Trophoblast cell (in vitro differentiated cells and primary cell): ENCODE results near the gene MDM1.
A peak's percentile ranks its signal among the peaks of the same experiment; 100 is the strongest.

Experiments used
- DNase-seq, 2 donors: peaks; one replicate each; pipeline ENCODE4 v3.0.0-alpha.2; 2016
- H2AFZ ChIP-seq: 2 replicates; pipeline ENCODE4 v1.6.1; 2013; ENCODE audit warnings: low read length, moderate library complexity, mild to moderate bottlenecking; ENCODE audit not compliant: insufficient read depth, poor library complexity
- H2AK5ac ChIP-seq: 2 replicates; pipeline ENCODE4 v1.6.1; 2013; ENCODE audit warnings: mild to moderate bottlenecking, low read length
- H2BK120ac ChIP-seq: 2 replicates; pipeline ENCODE4 v1.6.1; 2013; ENCODE audit warnings: low read length, mild to moderate bottlenecking, moderate library complexity; ENCODE audit not compliant: insufficient read depth, poor library complexity
- H2BK12ac ChIP-seq: 2 replicates; pipeline ENCODE4 v1.6.1; 2013; ENCODE audit warnings: mild to moderate bottlenecking, low read length, moderate library complexity
- H2BK5ac ChIP-seq: 2 replicates; pipeline ENCODE4 v1.6.1; 2013; ENCODE audit warnings: low read length, low read depth, moderate library complexity, mild to moderate bottlenecking; ENCODE audit not compliant: poor library complexity
- H3K14ac ChIP-seq: 2 replicates; pipeline ENCODE4 v1.6.1; 2013; ENCODE audit warnings: mild to moderate bottlenecking, low read length
- H3K18ac ChIP-seq: 2 replicates; pipeline ENCODE4 v1.6.1; 2013; ENCODE audit warnings: mild to moderate bottlenecking, low read length
- H3K23ac ChIP-seq: 2 replicates; pipeline ENCODE4 v1.6.1; 2013; ENCODE audit warnings: low read length
- H3K27ac ChIP-seq: 2 replicates; pipeline ENCODE4 v1.5.1; 2013; ENCODE audit warnings: low read depth, mild to moderate bottlenecking, inconsistent platforms, low read length, moderate library complexity
- H3K27me3 ChIP-seq: 2 replicates; pipeline ENCODE4 v1.6.1; 2013; ENCODE audit warnings: inconsistent platforms, mild to moderate bottlenecking, low read length, moderate library complexity; ENCODE audit not compliant: insufficient read depth
- H3K36me3 ChIP-seq, 2 experiments: 1 replicate in 1 of 2; 2 replicates in 1 of 2; pipeline ENCODE4 v1.6.1; 2013; ENCODE audit warnings: low read length in 2 of 2, mild to moderate bottlenecking in 2 of 2, moderate library complexity in 1 of 2; ENCODE audit not compliant: insufficient read depth in 2 of 2, control insufficient read depth in 1 of 2
- H3K4ac ChIP-seq: 2 replicates; pipeline ENCODE4 v1.6.1; 2013; ENCODE audit warnings: low read depth, mild to moderate bottlenecking, low read length, moderate library complexity
- H3K4me1 ChIP-seq, 2 experiments: 1 replicate in 1 of 2; 2 replicates in 1 of 2; pipeline ENCODE4 v1.6.1; 2013; ENCODE audit warnings: low read length in 2 of 2, mild to moderate bottlenecking in 2 of 2, moderate library complexity in 1 of 2; ENCODE audit not compliant: insufficient read depth in 2 of 2, control insufficient read depth in 1 of 2
- H3K4me2 ChIP-seq: 2 replicates; pipeline ENCODE4 v1.6.1; 2013; ENCODE audit warnings: inconsistent platforms, mild to moderate bottlenecking, low read length, moderate library complexity
- H3K4me3 ChIP-seq: 2 replicates; pipeline ENCODE4 v1.5.1; 2013; ENCODE audit warnings: mild to moderate bottlenecking, low read depth, low read length, inconsistent platforms
- H3K79me1 ChIP-seq: one replicate; pipeline ENCODE4 v1.6.1; 2013; ENCODE audit warnings: low read length
- H3K79me2 ChIP-seq: 2 replicates; pipeline ENCODE4 v1.6.1; 2013; ENCODE audit warnings: low read length, mild to moderate bottlenecking; ENCODE audit not compliant: control insufficient read depth, insufficient read depth, poor library complexity
- H3K9ac ChIP-seq: 2 replicates; pipeline ENCODE4 v1.6.1; 2013; ENCODE audit warnings: mild to moderate bottlenecking, low read length
- H3K9me3 ChIP-seq: 2 replicates; pipeline ENCODE4 v1.6.1; 2013; ENCODE audit warnings: low read depth, mild to moderate bottlenecking, control low read depth, inconsistent platforms, low read length; ENCODE audit not compliant: insufficient read depth
- H4K12ac ChIP-seq: 2 replicates; pipeline ENCODE4 v1.6.1; 2013; ENCODE audit warnings: low read depth, mild to moderate bottlenecking, low read length, moderate library complexity
- H4K8ac ChIP-seq: 2 replicates; pipeline ENCODE4 v1.6.1; 2013; ENCODE audit warnings: low read depth, mild to moderate bottlenecking, low read length, moderate library complexity
- H4K91ac ChIP-seq: one replicate; pipeline ENCODE4 v1.6.1; 2013; ENCODE audit warnings: low read depth, mild to moderate bottlenecking, low read length, moderate library complexity
- WGBS: extraction: QIAGEN DNeasy Blood & Tissue Kit; methylation state at CpG from one replicate; pipeline ENCODE4 v1.1.7; 2013; ENCODE audit warnings: missing lambda C conversion rate; ENCODE audit not compliant: insufficient read length, insufficient coverage; ENCODE audit errors: extremely low coverage; 5-methylcytosine and 5-hydroxymethylcytosine counted together

The MDM1 gene

GRCh38 chr12:68252077-68252476, 80.1 kb downstream of the MDM1 start:
- no peak overlapping the region for H3K4me2 ChIP-seq
- no peak overlapping the region for H2BK5ac ChIP-seq
- no peak overlapping the region for H3K9ac ChIP-seq
- no peak overlapping the region for H3K14ac ChIP-seq
- H3K27me3 ChIP-seq: no peaks in the 10 kb centered on the region
- no peaks in the 10 kb centered on the region for H3K79me1 ChIP-seq
- no peak overlapping the region for H3K23ac ChIP-seq
- H3K18ac ChIP-seq: no peak overlapping the region
- DNase-seq: no peak
- H2AFZ ChIP-seq: no peak overlapping the region
- no peaks in the 10 kb centered on the region for H3K36me3 ChIP-seq
- WGBS: no CpG with 5 or more reads among the region's 5 CpGs
- no peak overlapping the region for H3K4ac ChIP-seq
- H4K12ac ChIP-seq: no peak overlapping the region
- no peaks in the 10 kb centered on the region for H3K4me1 ChIP-seq
- H2BK12ac ChIP-seq: no peak overlapping the region
- no peak overlapping the region for H2AK5ac ChIP-seq
- H4K91ac ChIP-seq: no peak overlapping the region
- no peaks in the 10 kb centered on the region for H3K79me2 ChIP-seq
- H3K27ac ChIP-seq: no peak overlapping the region
- no peak overlapping the region for H2BK120ac ChIP-seq
- no peak overlapping the region for H4K8ac ChIP-seq
- no peaks in the 10 kb centered on the region for H3K9me3 ChIP-seq
- H3K4me3 ChIP-seq: no peak overlapping the region

GRCh38 chr12:68250454-68250853, 81.7 kb downstream of the MDM1 start:
- no peak overlapping the region for H3K18ac ChIP-seq
- no peaks in the 10 kb centered on the region for H3K36me3 ChIP-seq
- no peak overlapping the region for H3K4ac ChIP-seq
- peaks cover 0 to 3% of the 10 kb centered on the region in 2 experiments for H3K4me1 ChIP-seq
- H3K23ac ChIP-seq: no peak overlapping the region
- no peak overlapping the region for H4K8ac ChIP-seq
- no peaks in the 10 kb centered on the region for H3K27me3 ChIP-seq
- H3K14ac ChIP-seq: no peak overlapping the region
- no peak for DNase-seq
- no peak overlapping the region for H2BK12ac ChIP-seq
- H3K79me2 ChIP-seq: no peaks in the 10 kb centered on the region
- H4K91ac ChIP-seq: no peak overlapping the region
- no peaks in the 10 kb centered on the region for H3K79me1 ChIP-seq
- no peak overlapping the region for H3K9ac ChIP-seq
- no peak overlapping the region for H3K4me3 ChIP-seq
- no CpG with 5 or more reads among the region's 3 CpGs for WGBS
- no peak overlapping the region for H2BK5ac ChIP-seq
- no peaks in the 10 kb centered on the region for H3K9me3 ChIP-seq
- no peak overlapping the region for H2BK120ac ChIP-seq
- H3K4me2 ChIP-seq: no peak overlapping the region
- no peak overlapping the region for H3K27ac ChIP-seq
- no peak overlapping the region for H2AK5ac ChIP-seq
- H4K12ac ChIP-seq: no peak overlapping the region
- H2AFZ ChIP-seq: no peak overlapping the region

GRCh38 chr12:68247785-68248184, 84.4 kb downstream of the MDM1 start:
- Histone ChIP-seq H3K79me1 (no peaks in the 10 kb centered on the region), H3K27me3 (no peaks in the 10 kb centered on the region), H4K12ac (no peak overlapping the region)

GRCh38 chr12:68246350-68246749, 85.8 kb downstream of the MDM1 start:
- H3K79me2 ChIP-seq: no peaks in the 10 kb centered on the region
- H2AK5ac ChIP-seq: no peak overlapping the region
- no peak overlapping the region for H3K14ac ChIP-seq
- H2AFZ ChIP-seq: no peak overlapping the region
- H3K9me3 ChIP-seq: no peaks in the 10 kb centered on the region
- DNase-seq: peak in 1 of 2 donors; percentile 29
- no CpG with 5 or more reads among the region's 6 CpGs for WGBS
- no peak overlapping the region for H3K27ac ChIP-seq
- H3K36me3 ChIP-seq: no peaks in the 10 kb centered on the region
- no peak overlapping the region for H2BK12ac ChIP-seq
- H3K27me3 ChIP-seq: no peaks in the 10 kb centered on the region
- no peak overlapping the region for H4K12ac ChIP-seq
- no peak overlapping the region for H3K4me2 ChIP-seq
- H4K8ac ChIP-seq: no peak overlapping the region
- H3K4me3 ChIP-seq: no peak overlapping the region
- no peak overlapping the region for H3K4ac ChIP-seq
- H2BK5ac ChIP-seq: no peak overlapping the region
- no peak overlapping the region for H4K91ac ChIP-seq
- no peak overlapping the region for H3K23ac ChIP-seq
- H3K9ac ChIP-seq: no peak overlapping the region
- peaks cover 0 to 3% of the 10 kb centered on the region in 2 experiments for H3K4me1 ChIP-seq
- no peak overlapping the region for H2BK120ac ChIP-seq
- H3K18ac ChIP-seq: no peak overlapping the region
- H3K79me1 ChIP-seq: no peaks in the 10 kb centered on the region

More at GRCh38 chr12:68247785-68248184, 84.4 kb downstream of the MDM1 start:
- H3K18ac ChIP-seq: no peak overlapping the region
- H3K4ac ChIP-seq: no peak overlapping the region
- no peak overlapping the region for H2BK5ac ChIP-seq
- H3K4me1 ChIP-seq: peaks cover 0 to 3% of the 10 kb centered on the region in 2 experiments
- H3K27ac ChIP-seq: no peak overlapping the region
- no peaks in the 10 kb centered on the region for H3K9me3 ChIP-seq
- H2BK120ac ChIP-seq: no peak overlapping the region
- H3K4me3 ChIP-seq: no peak overlapping the region
- H2AK5ac ChIP-seq: no peak overlapping the region
- no peak overlapping the region for H3K9ac ChIP-seq
- no peak overlapping the region for H4K91ac ChIP-seq
- H4K8ac ChIP-seq: no peak overlapping the region
- H3K4me2 ChIP-seq: no peak overlapping the region
- H2AFZ ChIP-seq: no peak overlapping the region
- H2BK12ac ChIP-seq: no peak overlapping the region
- no peak overlapping the region for H3K14ac ChIP-seq
- no peak overlapping the region for H3K23ac ChIP-seq
- H3K79me2 ChIP-seq: no peaks in the 10 kb centered on the region
- no peaks in the 10 kb centered on the region for H3K36me3 ChIP-seq
- no peak for DNase-seq
